Naive thymus-derived CD4-positive, alpha-beta T cell (primary cell): ENCODE data around the gene SRSF6. TPM values are rescaled to one million over a fixed set of nuclear protein-coding genes. Genes with fewer than 3 reads are reported as not detected.

Source experiments
- ATAC-seq: fragments of 150-1000 bp; cut with Tn5 transposase; 2 replicates; pipeline ENCODE4 v1.10.0; 2021; ENCODE audit warnings: mild to moderate bottlenecking, moderate library complexity
- CTCF ChIA-PET: fragments of 350-600 bp; sonication (Branson Sonifier 250); formaldehyde crosslinking; loops from one replicate; lab custom pipeline; 2021; ENCODE audit warnings: antibody characterized with exemption; lab: Charles Lee
- POLR2A ChIA-PET: fragments of 350-600 bp; sonication (Branson Sonifier 250); formaldehyde crosslinking; loops from one replicate; lab custom pipeline; 2021; ENCODE audit warnings: antibody characterized with exemption, inconsistent platforms; lab: Charles Lee
- DNase-seq, 9 donors: peaks; one replicate each; pipeline versions ENCODE4 v3.0.0 to v3.0.0-alpha.2; 2020 to 2022; ENCODE audit warnings: mixed read lengths in 1 of 9
- H3K27ac ChIP-seq: one replicate; pipeline ENCODE4 v1.7.0; 2013; ENCODE audit warnings: mild to moderate bottlenecking, low read depth, low read length, moderate library complexity
- H3K27me3 ChIP-seq, 2 donors: one replicate each; pipeline ENCODE4 v1.7.0; 2013; ENCODE audit warnings: low read length in 2 of 2, mild to moderate bottlenecking in 2 of 2, moderate library complexity in 2 of 2; ENCODE audit not compliant: control insufficient read depth in 2 of 2, insufficient read depth in 2 of 2
- H3K36me3 ChIP-seq, 3 experiments: 1 replicate in 2 of 3; 2 replicates in 1 of 3; pipeline ENCODE4 v1.7.0; 2013; ENCODE audit warnings: low read length in 3 of 3, mild to moderate bottlenecking in 3 of 3, moderate library complexity in 1 of 3; ENCODE audit not compliant: insufficient read depth in 3 of 3, control insufficient read depth in 2 of 3
- H3K4me1 ChIP-seq, 2 donors: one replicate each; pipeline ENCODE4 v1.7.0; 2013; ENCODE audit warnings: low read length in 2 of 2, mild to moderate bottlenecking in 2 of 2, moderate library complexity in 1 of 2; ENCODE audit not compliant: control insufficient read depth in 2 of 2, insufficient read depth in 2 of 2
- H3K4me3 ChIP-seq: 2 replicates; pipeline ENCODE4 v1.7.0; 2013; ENCODE audit warnings: mild to moderate bottlenecking, low read length
- H3K9me3 ChIP-seq, 3 experiments: 1 replicate in 2 of 3; 2 replicates in 1 of 3; pipeline ENCODE4 v1.7.0; 2013; ENCODE audit warnings: low read length in 3 of 3; ENCODE audit not compliant: control insufficient read depth in 2 of 3
- H3K27ac Mint-ChIP-seq, 9 donors: one replicate each; pipeline ENCODE4 v1.8.0; 2020 to 2022; ENCODE audit warnings: mixed read lengths in 9 of 9, mild to moderate bottlenecking in 8 of 9, moderate library complexity in 5 of 9, inconsistent platforms in 2 of 9
- H3K27me3 Mint-ChIP-seq, 5 donors: one replicate each; pipeline ENCODE4 v1.8.0; 2021 to 2022; ENCODE audit warnings: mixed read lengths in 5 of 5, mild to moderate bottlenecking in 1 of 5
- H3K36me3 Mint-ChIP-seq, 5 donors: one replicate each; pipeline ENCODE4 v1.8.0; 2020 to 2022; ENCODE audit warnings: mixed read lengths in 5 of 5, mild to moderate bottlenecking in 3 of 5, inconsistent platforms in 1 of 5
- H3K4me1 Mint-ChIP-seq, 7 donors: one replicate each; pipeline ENCODE4 v1.8.0; 2020 to 2022; ENCODE audit warnings: mixed read lengths in 7 of 7, mild to moderate bottlenecking in 3 of 7, inconsistent platforms in 1 of 7
- H3K4me3 Mint-ChIP-seq, 10 donors: one replicate each; pipeline ENCODE4 v1.8.0; 2020 to 2022; ENCODE audit warnings: mild to moderate bottlenecking in 10 of 10, mixed read lengths in 10 of 10, moderate library complexity in 6 of 10, inconsistent platforms in 2 of 10
- H3K9me3 Mint-ChIP-seq, 11 donors: one replicate each; pipeline ENCODE4 v1.8.0; 2020 to 2022; ENCODE audit warnings: mixed read lengths in 11 of 11, mild to moderate bottlenecking in 4 of 11, inconsistent platforms in 1 of 11, moderate library complexity in 1 of 11
- intact Hi-C, 2 donors: fragments of 100-400 bp; cut with micrococcal nuclease; formaldehyde crosslinking; loops; one replicate each; pipeline ENCODE4 v1.15.1; 2023
- polyA plus RNA-seq, 2 donors: library from polyadenylated mRNA; unstranded; fragments of 300-500 nt; fragmentation: Illumina TruSeq; gene quantifications; one replicate each; pipeline ENCODE4 v1.2.3, GENCODE V29; 2021
- total RNA-seq, 6 experiments: library from RNA in 5 of 6; stranded (reverse) in 5 of 6; gene quantifications; 1 replicate in 5 of 6; 2 replicates in 1 of 6; pipeline ENCODE4 v1.2.3 and lab custom pipeline; 2021 to 2026

SRSF6 gene
- total and polyA plus RNA-seq, 7 experiments from 2014 or later = 46.6 to 291 (median 234) TPM

- CTCF ChIA-PET = no interaction called here
- no peaks in the 10 kb centered on the region for H3K36me3 Mint-ChIP-seq
- peaks cover 4 to 32% (median 12%) of the 10 kb centered on the region in 5 donors for H3K27me3 Mint-ChIP-seq
These were observed 24.3 kb upstream of the SRSF6 start for GRCh38 chr20:43433250-43433854.

GRCh38 chr20:43434565-43434964 lies 23.1 kb upstream of the SRSF6 start:
- H3K27ac Mint-ChIP-seq = no peak overlapping the region
- Histone ChIP-seq H3K4me3 (no peak overlapping the region), H3K36me3 (no peaks in the 10 kb centered on the region), H3K27ac (no peak overlapping the region), H3K4me1 (no peaks in the 10 kb centered on the region), H3K9me3 (no peaks in the 10 kb centered on the region), H3K27me3 (no peaks in the 10 kb centered on the region)
- CTCF ChIA-PET = no interaction called here
- DNase-seq (no peak), ATAC-seq (no peak)
- H3K9me3 Mint-ChIP-seq = peaks cover 0 to 3% (median 0%) of the 10 kb centered on the region in 11 donors
- H3K27me3 Mint-ChIP-seq = peaks cover 4 to 31% (median 12%) of the 10 kb centered on the region in 5 donors
- POLR2A ChIA-PET = no interaction called here
- intact Hi-C loops = no loop called here
- no peaks in the 10 kb centered on the region for H3K36me3 Mint-ChIP-seq
- H3K4me1 Mint-ChIP-seq = peaks cover 0 to 13% (median 9%) of the 10 kb centered on the region in 7 donors
- H3K4me3 Mint-ChIP-seq = no peak overlapping the region

More at GRCh38 chr20:43433250-43433854, 24.3 kb upstream of the SRSF6 start:
- POLR2A ChIA-PET = no interaction called here
- Histone ChIP-seq H3K9me3 (no peaks in the 10 kb centered on the region), H3K27me3 (no peaks in the 10 kb centered on the region), H3K27ac (no peak overlapping the region), H3K4me1 (no peaks in the 10 kb centered on the region), H3K36me3 (no peaks in the 10 kb centered on the region), H3K4me3 (no peak overlapping the region)
- no peak overlapping the region for H3K4me3 Mint-ChIP-seq
- DNase-seq (no peak), ATAC-seq (no peak)
- H3K27ac Mint-ChIP-seq = no peak overlapping the region
- intact Hi-C loops = no loop called here
- H3K9me3 Mint-ChIP-seq = peaks cover 0 to 2% (median 0%) of the 10 kb centered on the region in 11 donors
- peaks cover 0 to under 1% (median 0%) of the 10 kb centered on the region in 7 donors for H3K4me1 Mint-ChIP-seq

- no peaks in the 10 kb centered on the region for H3K9me3 ChIP-seq
- no peaks in the 10 kb centered on the region for H3K36me3 ChIP-seq
- intact Hi-C loops = no loop called here
- no peak overlapping the region for H3K4me3 ChIP-seq
- H3K27me3 ChIP-seq = no peaks in the 10 kb centered on the region
- H3K4me3 Mint-ChIP-seq = peak overlapping the region in 1 of 10 donors; percentile 22
- no peaks in the 10 kb centered on the region for H3K4me1 ChIP-seq
- peaks cover 0 to 3% (median 0%) of the 10 kb centered on the region in 11 donors for H3K9me3 Mint-ChIP-seq
- DNase-seq (no peak), ATAC-seq (no peak)
- ChIA-PET CTCF (no interaction called here), POLR2A (no interaction called here)
- no peaks in the 10 kb centered on the region for H3K36me3 Mint-ChIP-seq
- H3K27ac ChIP-seq = no peak overlapping the region
- H3K27me3 Mint-ChIP-seq = peaks cover 0 to 23% (median 6%) of the 10 kb centered on the region in 5 donors
- H3K4me1 Mint-ChIP-seq = peaks cover 0 to 19% (median 17%) of the 10 kb centered on the region in 7 donors
- peak overlapping the region in 1 of 9 donors; percentile 59 for H3K27ac Mint-ChIP-seq
These were observed 18.9 kb upstream of the SRSF6 start for GRCh38 chr20:43438578-43439316.

GRCh38 chr20:43440531-43440930 lies 17.2 kb upstream of the SRSF6 start:
- H3K36me3 ChIP-seq = no peaks in the 10 kb centered on the region
- H3K9me3 ChIP-seq = no peaks in the 10 kb centered on the region
- ChIA-PET CTCF (no interaction called here), POLR2A (no interaction called here)
- H3K27me3 Mint-ChIP-seq = peaks cover 0 to 20% (median 2%) of the 10 kb centered on the region in 5 donors
- ATAC-seq (no peak), DNase-seq (no peak)
- H3K4me3 ChIP-seq = no peak overlapping the region
- intact Hi-C loops = no loop called here
- no peak overlapping the region for H3K27ac Mint-ChIP-seq
- H3K9me3 Mint-ChIP-seq = peaks cover 0 to 3% (median 0%) of the 10 kb centered on the region in 11 donors
- H3K4me1 Mint-ChIP-seq = peaks cover 0 to 19% (median 17%) of the 10 kb centered on the region in 7 donors
- H3K4me3 Mint-ChIP-seq = no peak overlapping the region
- H3K27ac ChIP-seq = no peak overlapping the region
- H3K27me3 ChIP-seq = no peaks in the 10 kb centered on the region
- no peaks in the 10 kb centered on the region for H3K4me1 ChIP-seq
- no peaks in the 10 kb centered on the region for H3K36me3 Mint-ChIP-seq

- Mint-ChIP-seq H3K27me3 (peaks cover 0 to 13% (median 2%) of the 10 kb centered on the region in 5 donors), H3K9me3 (peaks cover 0 to 3% (median 0%) of the 10 kb centered on the region in 11 donors), H3K36me3 (no peaks in the 10 kb centered on the region), H3K27ac (no peak overlapping the region), H3K4me1 (peaks cover 0 to 19% (median 17%) of the 10 kb centered on the region in 7 donors), H3K4me3 (no peak overlapping the region)
- no peaks in the 10 kb centered on the region for H3K36me3 ChIP-seq
- H3K27ac ChIP-seq = no peak overlapping the region
- ChIA-PET POLR2A (interaction anchor here (0.6 kb wide), 1 partner anchor 251 kb away, joined by 4 read pairs; no protein-coding TSS in a partner anchor), CTCF (no interaction called here)
- ATAC-seq (no peak), DNase-seq (no peak)
- no peaks in the 10 kb centered on the region for H3K27me3 ChIP-seq
- H3K4me1 ChIP-seq = no peaks in the 10 kb centered on the region
- H3K4me3 ChIP-seq = no peak overlapping the region
- intact Hi-C loops = no loop called here
- no peaks in the 10 kb centered on the region for H3K9me3 ChIP-seq
These were observed 15.3 kb upstream of the SRSF6 start for GRCh38 chr20:43442282-43442880.

- H3K27ac Mint-ChIP-seq = no peak overlapping the region
- no peak overlapping the region for H3K4me3 ChIP-seq
- H3K9me3 Mint-ChIP-seq = peaks cover 0 to 2% (median 0%) of the 10 kb centered on the region in 11 donors
- peak overlapping the region in 1 of 10 donors; percentile 17 for H3K4me3 Mint-ChIP-seq
- no peak overlapping the region for H3K27ac ChIP-seq
- POLR2A ChIA-PET = no interaction called here
- intact Hi-C loops = no loop called here
- no peaks in the 10 kb centered on the region for H3K9me3 ChIP-seq
- peaks cover 0 to 18% (median 9%) of the 10 kb centered on the region in 5 donors for H3K27me3 Mint-ChIP-seq
- DNase-seq = no peak
- H3K4me1 Mint-ChIP-seq = peaks cover 0 to 20% (median 11%) of the 10 kb centered on the region in 7 donors
- H3K27me3 ChIP-seq = no peaks in the 10 kb centered on the region
- no peaks in the 10 kb centered on the region for H3K4me1 ChIP-seq
- no peaks in the 10 kb centered on the region for H3K36me3 ChIP-seq
- ATAC-seq = no peak
- CTCF ChIA-PET = interaction anchor here (0.6 kb wide), 2 partner anchors 170 to 638 kb away, joined by 4 read pairs; no protein-coding TSS in a partner anchor
- no peaks in the 10 kb centered on the region for H3K36me3 Mint-ChIP-seq
These were observed 13.6 kb upstream of the SRSF6 start for GRCh38 chr20:43444107-43444506.
